ENCODE measurements around the gene OR10A2. TPM values are rescaled to one million over a fixed set of nuclear protein-coding genes. Genes with fewer than 3 reads are reported as not detected.

The OR10A2 gene
- total RNA-seq, 1 experiment from 2014 or later: not detected

- Mint-ChIP-seq H3K27me3 (ENCODE audit: low read depth) (no peaks in the 10 kb centered on the region; the same call in 1 of the 2 replicates), H3K36me3 (ENCODE audit: insufficient read depth in 1 of 3, low read depth in 3 of 3) (peaks cover under 1 to 23% (median 17%) of the 10 kb centered on the region in 3 experiments), H3K4me3 (no peak overlapping the region), H3K9me3 (peaks cover 18 to 24% of the 10 kb centered on the region in 2 experiments), H3K27ac (no peak overlapping the region), H3K4me1 (peaks cover 6 to 12% of the 10 kb centered on the region in 2 experiments)
- no peak overlapping the region for H3K23ac ChIP-seq (ENCODE audit: insufficient read length, low read depth, low read length)
- no peaks in the 10 kb centered on the region for H3K79me2 ChIP-seq (ENCODE audit: insufficient read depth, low read length)
- no peaks in the 10 kb centered on the region for H3K4me1 ChIP-seq (ENCODE audit: insufficient read depth, low read length)
- no peaks in the 10 kb centered on the region for H4K20me1 ChIP-seq (ENCODE audit: control insufficient read depth, insufficient read depth, insufficient read length)
- H3K23me2 ChIP-seq (ENCODE audit: insufficient read length, low read depth, low read length, poor library complexity, severe bottlenecking): no peaks in the 10 kb centered on the region
- H2AFZ ChIP-seq (ENCODE audit: low read length): no peak overlapping the region
- no peak for DNase-seq
- no peaks in the 10 kb centered on the region for H3K9me3 ChIP-seq (ENCODE audit: control insufficient read depth, low read depth, low read length)
- no peak overlapping the region for H3K56ac ChIP-seq (ENCODE audit: insufficient read length, low read depth, low read length)
- H2BK15ac ChIP-seq (ENCODE audit: low read depth, low read length): no peak overlapping the region
- H3K4me2 ChIP-seq (ENCODE audit: insufficient read depth, insufficient read length, low read length): no peak overlapping the region
- H3K27ac ChIP-seq (ENCODE audit: insufficient read length, low read depth, low read length): no peak overlapping the region
- no peak overlapping the region for H2BK5ac ChIP-seq (ENCODE audit: insufficient read length, low read length)
- H4K5ac ChIP-seq (ENCODE audit: insufficient read length, low read depth, low read length): no peak overlapping the region
- no peak for TF ChIP-seq CTCF (conservative IDR thresholded peaks at IDR 0.05)
- H3K18ac ChIP-seq (ENCODE audit: insufficient read length, low read depth, low read length): no peak overlapping the region
- no peak overlapping the region for H3K14ac ChIP-seq (ENCODE audit: insufficient read depth, low read length)
- H3K4ac ChIP-seq (ENCODE audit: low read depth, low read length): no peak overlapping the region
- H2BK12ac ChIP-seq (ENCODE audit: insufficient read length, low read depth, low read length): no peak overlapping the region
- H3T11ph ChIP-seq (ENCODE audit: low read length): no peak overlapping the region
- H2BK120ac ChIP-seq (ENCODE audit: low read depth, low read length, poor library complexity, severe bottlenecking): no peak overlapping the region
- no peaks in the 10 kb centered on the region for H3K27me3 ChIP-seq (ENCODE audit: insufficient read depth, low read length)
- no peak overlapping the region for H4K8ac ChIP-seq (replicated peaks; ENCODE audit: insufficient read length, low read depth, low read length)
- H3K9ac ChIP-seq (ENCODE audit: extremely low read depth, insufficient read length, low read length): no peak overlapping the region
- H2BK20ac ChIP-seq (ENCODE audit: low read depth, low read length, poor library complexity, severe bottlenecking): no peak overlapping the region
- H2AK5ac ChIP-seq (ENCODE audit: insufficient read length, low read length): no peak overlapping the region
- H3K79me1 ChIP-seq (ENCODE audit: insufficient read depth, low read depth, low read length, poor library complexity, severe bottlenecking): no peaks in the 10 kb centered on the region
- H4K91ac ChIP-seq (ENCODE audit: insufficient read length, low read depth, low read length): no peak overlapping the region
- whole genome bisulfite sequencing (ENCODE audit: extremely low coverage, insufficient read length, low lambda C conversion rate): no CpG with 5 or more reads among the region's 3 CpGs
Observed at GRCh38 chr11:6856871-6857270, 6.0 kb upstream of the OR10A2 start.
